ENCODE measurements around the gene GSTA1. TPM values are rescaled to one million over a fixed set of nuclear protein-coding genes. Genes with fewer than 3 reads are reported as not detected.
"Not testable (repeated sequence)": the region's sequence is repeated elsewhere in the genome, so short reads cannot be mapped to it uniquely, and the experiment has no call there.

GSTA1 gene
- total RNA-seq, 8 experiments from 2014 or later = 0.69 TPM; not detected in 7

DNA sequence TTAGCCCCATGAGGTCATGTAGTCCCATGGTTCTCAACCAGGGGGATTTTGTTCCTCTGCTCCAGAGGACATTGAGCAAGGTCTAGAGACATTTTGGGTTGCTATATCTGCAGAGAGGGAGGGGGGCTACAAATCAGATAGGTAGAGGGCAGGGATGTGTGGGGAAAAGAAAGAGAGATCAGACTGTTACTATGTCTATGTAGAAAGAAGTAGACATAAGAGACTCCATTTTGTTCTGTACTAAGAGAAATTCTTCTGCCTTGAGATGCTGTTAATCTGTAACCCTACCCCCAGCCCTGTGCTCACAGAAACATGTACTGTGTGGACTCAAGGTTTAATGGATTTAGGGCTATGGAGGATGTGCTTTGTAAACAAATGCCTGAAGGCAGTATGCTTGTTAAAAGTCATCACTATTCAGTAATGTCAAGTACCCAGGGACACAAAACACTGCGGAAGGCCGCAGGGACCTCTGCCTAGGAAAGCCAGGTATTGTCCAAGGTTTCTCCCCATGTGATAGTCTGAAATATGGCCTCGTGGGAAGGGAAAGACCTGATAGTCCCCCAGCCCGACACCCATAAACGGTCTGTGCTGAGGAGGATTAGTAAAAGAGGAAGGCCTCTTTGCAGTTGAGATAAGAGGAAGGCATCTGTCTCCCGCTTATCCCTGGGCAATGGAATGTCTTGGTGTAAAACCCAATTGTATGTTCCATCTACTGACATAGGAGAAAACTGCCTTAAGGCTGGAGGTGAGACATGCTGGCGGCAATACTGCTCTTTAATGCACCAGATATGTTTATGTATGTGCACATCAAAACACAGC, 41.7 kb downstream of the GSTA1 start:
- in situ Hi-C loops (cut with MboI; ENCODE audit: low pct_unique_long_range_greater_than_20kb in 2 of 9, low sequenced_read_pairs in 9 of 9, unreplicated experiment in 9 of 9) = not testable (repeated sequence)

DNA sequence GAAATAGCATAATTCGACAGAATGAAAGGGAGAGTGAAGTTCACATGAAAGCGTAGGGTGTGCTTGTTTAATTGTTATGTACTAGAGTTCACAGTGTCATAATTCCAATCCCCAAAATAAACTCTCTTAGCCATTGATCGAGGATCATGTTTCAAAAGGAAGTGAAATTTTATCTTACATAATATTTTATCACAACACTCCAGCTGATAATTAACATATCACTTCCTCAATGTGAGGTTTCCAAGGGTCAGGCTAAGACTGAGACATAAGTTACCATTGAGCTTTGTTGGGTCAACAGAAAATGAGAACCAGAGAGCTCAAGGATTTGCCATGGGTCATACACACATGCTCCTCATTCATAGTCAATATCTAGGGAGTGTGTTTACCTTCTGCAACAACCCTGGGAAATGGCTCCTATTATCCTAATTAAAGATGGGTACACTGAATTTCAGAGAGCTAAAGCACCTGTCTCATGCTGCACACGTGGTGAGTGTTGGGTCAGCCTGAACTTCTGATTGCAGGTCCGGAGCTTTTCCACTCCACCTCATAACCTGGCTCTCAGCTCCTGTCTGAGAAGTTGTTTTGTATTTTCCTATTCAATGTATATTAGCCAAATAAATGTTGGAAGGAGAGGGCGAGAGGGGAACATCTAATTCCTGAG, 43.4 kb downstream of the GSTA1 start:
- ATAC-seq (replicated peaks in 6 of 8) = no peak
- H3K4me1 ChIP-seq (replicated peaks in 1 of 2) = no peaks in the 10 kb centered on the region
- no peak overlapping the region for H3K27ac ChIP-seq
- 25 to 75% (median 52%) methylated on average over 1 to 6 of the region's 6 CpGs; no CpG with 5 or more reads in 1 of the 10 experiments for WGBS, 10 experiments
- in situ Hi-C loops (cut with MboI; ENCODE audit: low pct_unique_long_range_greater_than_20kb in 2 of 9, low sequenced_read_pairs in 9 of 9, unreplicated experiment in 9 of 9) = no loop called here
- H3K4me3 ChIP-seq = no peak overlapping the region

More for the DNA sequence above, 41.7 kb downstream of the GSTA1 start:
- not testable (repeated sequence) for H3K27ac ChIP-seq; H3K4me1 ChIP-seq (replicated peaks in 1 of 2); H3K4me3 ChIP-seq; ATAC-seq (replicated peaks in 6 of 8)
- WGBS, 10 experiments = 100% methylated on average over 2 to 3 of the region's 7 CpGs; no CpG with 5 or more reads in 8 of the 10 experiments

DNA sequence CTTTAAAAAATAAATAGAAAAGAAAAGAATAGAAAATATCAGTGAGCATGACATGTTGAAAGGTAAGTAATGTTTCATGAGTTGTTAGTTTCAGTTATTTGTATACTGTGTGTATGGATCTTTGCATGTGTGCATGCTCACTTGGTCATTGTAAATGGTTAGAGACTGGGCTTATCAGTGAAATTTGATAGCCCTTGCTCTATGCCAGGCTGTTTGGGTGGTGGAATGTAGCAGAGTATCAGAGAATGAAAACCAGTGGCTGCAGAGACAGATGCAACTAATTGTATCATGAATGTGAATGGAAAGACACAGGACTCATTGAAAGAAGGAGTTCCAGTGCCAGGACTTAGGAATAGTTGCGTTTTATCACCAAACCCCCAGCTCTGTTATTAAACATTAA, 44.5 kb downstream of the GSTA1 start:
- no peak overlapping the region for H3K27ac ChIP-seq
- 43 to 100% (median 83%) methylated on average over 1 of the region's 1 CpG; no CpG with 5 or more reads in 2 of the 10 experiments for WGBS, 10 experiments
- no peaks in the 10 kb centered on the region for H3K4me1 ChIP-seq (replicated peaks in 1 of 2)
- H3K4me3 ChIP-seq = no peak overlapping the region
- in situ Hi-C loops (cut with MboI; ENCODE audit: low pct_unique_long_range_greater_than_20kb in 2 of 9, low sequenced_read_pairs in 9 of 9, unreplicated experiment in 9 of 9) = no loop called here
- peak in 1 of 8 experiments; percentile 26 for ATAC-seq (replicated peaks in 6 of 8)

DNA sequence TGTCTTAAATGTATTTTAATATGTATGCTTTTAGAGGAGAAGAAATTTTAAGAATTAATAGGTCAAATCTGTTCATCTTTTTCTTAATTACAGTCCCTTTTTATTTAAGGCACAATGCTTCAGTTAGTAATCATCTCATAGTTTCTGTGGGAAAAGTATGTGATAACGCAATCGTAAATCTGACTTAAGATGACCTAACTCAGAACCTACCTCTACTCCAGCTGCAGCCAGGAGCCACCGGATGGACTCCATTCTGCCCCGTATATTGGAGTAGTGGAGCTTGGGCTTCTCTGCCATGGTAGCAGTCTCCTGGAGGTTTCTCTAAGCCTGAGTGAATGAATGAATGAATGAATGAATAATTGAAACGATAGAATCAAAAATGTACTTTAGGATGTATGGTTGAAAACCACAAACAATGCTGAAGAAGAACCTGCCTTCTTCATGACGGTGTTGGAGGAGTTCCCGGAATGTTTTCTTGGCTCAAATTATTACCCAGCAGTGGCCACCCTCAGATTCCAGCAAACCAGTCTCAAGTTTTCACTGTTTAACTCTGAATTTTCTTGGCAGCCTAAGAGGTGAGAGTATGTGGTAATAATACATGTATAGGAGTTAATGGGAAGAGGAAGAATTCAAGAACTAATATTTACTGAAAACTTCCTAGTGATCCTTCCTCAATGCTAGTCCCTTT, 45.8 kb downstream of the GSTA1 start:
- H3K4me3 ChIP-seq; H3K4me1 ChIP-seq (replicated peaks in 1 of 2); in situ Hi-C loops (cut with MboI; ENCODE audit: low pct_unique_long_range_greater_than_20kb in 2 of 9, low sequenced_read_pairs in 9 of 9, unreplicated experiment in 9 of 9); H3K27ac ChIP-seq: not testable (repeated sequence)
- peak in 1 of 8 experiments; percentile 45 for ATAC-seq (replicated peaks in 6 of 8)
- 41 to 96% (median 76%) methylated on average over 2 to 7 of the region's 7 CpGs; no CpG with 5 or more reads in 1 of the 10 experiments for WGBS, 10 experiments

DNA sequence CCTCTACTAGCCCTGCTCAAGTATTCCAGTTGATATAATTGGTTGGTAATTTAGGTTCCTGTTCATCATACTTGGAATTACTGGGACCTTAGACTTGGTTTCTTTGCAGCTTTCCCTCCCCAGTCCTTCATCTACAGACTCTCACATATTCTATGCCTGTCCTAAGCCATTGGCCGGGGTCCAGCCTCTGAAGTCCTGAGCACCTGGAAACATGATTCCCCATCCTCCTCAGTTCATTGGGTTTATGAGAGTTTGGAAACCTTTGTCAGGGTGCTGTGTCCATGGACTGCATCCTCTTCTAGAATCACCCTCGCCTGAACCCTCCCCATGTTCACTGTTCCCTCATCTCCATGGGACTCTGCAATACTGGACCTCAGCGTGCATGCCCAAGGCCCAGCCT, 49.2 kb downstream of the GSTA1 start:
- ATAC-seq (replicated peaks in 6 of 8) = no peak
- no peaks in the 10 kb centered on the region for H3K4me1 ChIP-seq (replicated peaks in 1 of 2)
- H3K27ac ChIP-seq = no peak overlapping the region
- 50 to 100% (median 80%) methylated on average over 1 to 3 of the region's 3 CpGs; no CpG with 5 or more reads in 5 of the 10 experiments for WGBS, 10 experiments
- no peak overlapping the region for H3K4me3 ChIP-seq
- in situ Hi-C loops (cut with MboI; ENCODE audit: low pct_unique_long_range_greater_than_20kb in 2 of 9, low sequenced_read_pairs in 9 of 9, unreplicated experiment in 9 of 9) = no loop called here

DNA sequence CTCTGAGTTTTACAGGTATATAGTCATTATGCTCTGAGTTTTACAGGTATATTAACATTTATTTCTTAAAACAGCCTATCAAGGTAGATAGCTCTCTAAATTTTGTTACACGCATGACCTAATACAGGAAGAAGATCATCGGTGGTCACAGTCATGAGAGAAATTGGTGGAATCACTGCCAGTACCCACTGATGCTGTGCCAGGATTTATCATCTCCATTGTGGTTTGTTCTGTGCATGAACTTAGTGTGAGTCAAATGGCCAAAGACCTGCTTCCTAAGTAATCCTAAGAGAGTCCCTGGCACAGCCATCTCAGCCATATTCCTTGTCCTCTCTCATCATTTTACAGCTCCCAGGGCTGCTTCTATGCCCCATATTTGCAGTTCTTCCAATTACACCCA, 50.5 kb downstream of the GSTA1 start:
- H3K4me3 ChIP-seq; ATAC-seq (replicated peaks in 6 of 8); H3K4me1 ChIP-seq (replicated peaks in 1 of 2); in situ Hi-C loops (cut with MboI; ENCODE audit: low pct_unique_long_range_greater_than_20kb in 2 of 9, low sequenced_read_pairs in 9 of 9, unreplicated experiment in 9 of 9); H3K27ac ChIP-seq: not testable (repeated sequence)
- WGBS, 10 experiments = 0 to 100% (median 40%) methylated on average over 1 to 2 of the region's 2 CpGs; no CpG with 5 or more reads in 5 of the 10 experiments

DNA sequence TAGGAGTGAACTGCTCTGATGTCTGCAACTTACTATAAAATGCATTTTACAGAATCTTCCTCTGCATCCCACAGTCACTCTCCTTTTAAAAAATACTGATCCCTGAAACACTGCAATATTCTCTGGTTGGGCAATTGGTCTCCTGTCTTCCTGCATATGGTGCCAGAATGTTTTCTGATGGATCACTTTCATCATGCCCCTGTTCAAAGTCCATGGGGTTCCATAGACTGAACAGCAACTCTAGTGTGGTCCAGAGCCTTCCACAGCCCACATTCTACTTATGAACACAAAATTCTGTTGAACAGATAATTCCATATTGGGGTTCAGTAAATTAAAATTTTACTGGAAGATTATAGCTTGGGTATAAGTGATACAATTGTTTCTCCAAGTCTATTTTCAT, 51.3 kb downstream of the GSTA1 start:
- in situ Hi-C loops (cut with MboI; ENCODE audit: low pct_unique_long_range_greater_than_20kb in 2 of 9, low sequenced_read_pairs in 9 of 9, unreplicated experiment in 9 of 9) = no loop called here
- ATAC-seq (replicated peaks in 6 of 8) = no peak
- H3K4me1 ChIP-seq (replicated peaks in 1 of 2) = no peaks in the 10 kb centered on the region

DNA sequence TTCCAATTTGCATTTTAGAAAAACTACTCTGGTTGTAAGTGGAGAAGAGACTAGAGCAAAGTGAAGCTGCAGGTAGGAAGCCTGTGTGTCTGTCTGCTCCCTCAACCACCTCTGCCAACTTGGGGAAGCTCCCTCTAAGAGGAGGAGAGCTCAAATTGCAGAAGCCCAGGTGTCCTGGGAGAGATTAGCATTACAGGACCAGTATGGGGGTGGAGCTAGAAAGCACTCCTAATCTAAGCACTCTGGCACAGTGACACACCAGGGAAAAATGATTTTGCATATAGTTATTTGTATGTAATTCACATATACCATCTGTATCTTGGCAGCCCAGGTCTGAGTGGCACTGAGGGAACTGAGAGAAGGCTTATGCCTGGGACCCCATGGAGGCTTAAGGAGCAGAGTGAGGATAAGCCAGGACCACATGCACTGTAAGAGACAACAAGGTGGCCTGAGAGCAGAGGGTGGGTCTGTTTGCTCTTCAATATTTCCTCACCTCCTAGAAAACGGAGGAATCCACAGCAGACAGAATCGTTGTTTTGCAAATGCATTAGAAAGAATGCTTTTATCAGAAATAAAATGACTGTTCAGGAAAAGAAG, 54.0 kb downstream of the GSTA1 start:
- peak in 2 of 8 experiments; percentile 57 to 64 for ATAC-seq (replicated peaks in 6 of 8)
- no peak overlapping the region for H3K27ac ChIP-seq
- no peak overlapping the region for H3K4me3 ChIP-seq
- in situ Hi-C loops (cut with MboI; ENCODE audit: low pct_unique_long_range_greater_than_20kb in 2 of 9, low sequenced_read_pairs in 9 of 9, unreplicated experiment in 9 of 9) = no loop called here
- no peaks in the 10 kb centered on the region for H3K4me1 ChIP-seq (replicated peaks in 1 of 2)
- 38 to 100% (median 73%) methylated on average over 1 to 2 of the region's 2 CpGs; no CpG with 5 or more reads in 4 of the 10 experiments for WGBS, 10 experiments

More for the DNA sequence above, 51.3 kb downstream of the GSTA1 start:
- Histone ChIP-seq H3K4me3 (no peak overlapping the region), H3K27ac (no peak overlapping the region)

DNA sequence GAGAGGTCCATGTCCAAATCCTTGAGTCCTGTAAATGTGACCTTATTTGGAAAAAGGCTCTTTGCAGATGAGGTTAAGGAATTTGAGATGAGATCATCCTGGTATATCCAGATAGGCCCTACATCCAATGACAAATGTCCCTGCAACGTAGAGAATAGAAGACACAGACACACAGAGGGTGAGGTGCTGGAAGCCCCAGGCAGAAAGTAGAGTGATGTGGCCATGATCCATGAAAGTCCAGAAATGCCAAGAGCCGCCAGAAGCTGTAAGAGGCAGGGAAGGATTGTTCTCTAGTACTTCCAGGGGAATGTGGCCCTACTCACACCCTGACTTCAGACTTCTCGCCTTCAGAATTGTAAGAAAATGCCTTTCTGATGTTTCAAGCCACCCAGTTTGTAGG, 56.3 kb downstream of the GSTA1 start:
- 0 to 100% (median 67%) methylated on average over 1 to 2 of the region's 3 CpGs; no CpG with 5 or more reads in 2 of the 10 experiments for WGBS, 10 experiments
- in situ Hi-C loops (cut with MboI; ENCODE audit: low pct_unique_long_range_greater_than_20kb in 2 of 9, low sequenced_read_pairs in 9 of 9, unreplicated experiment in 9 of 9); H3K4me1 ChIP-seq (replicated peaks in 1 of 2); H3K4me3 ChIP-seq; H3K27ac ChIP-seq: not testable (repeated sequence)
- ATAC-seq (replicated peaks in 6 of 8) = peak in 3 of 8 experiments; percentile 77 to 91 (median 78)

DNA sequence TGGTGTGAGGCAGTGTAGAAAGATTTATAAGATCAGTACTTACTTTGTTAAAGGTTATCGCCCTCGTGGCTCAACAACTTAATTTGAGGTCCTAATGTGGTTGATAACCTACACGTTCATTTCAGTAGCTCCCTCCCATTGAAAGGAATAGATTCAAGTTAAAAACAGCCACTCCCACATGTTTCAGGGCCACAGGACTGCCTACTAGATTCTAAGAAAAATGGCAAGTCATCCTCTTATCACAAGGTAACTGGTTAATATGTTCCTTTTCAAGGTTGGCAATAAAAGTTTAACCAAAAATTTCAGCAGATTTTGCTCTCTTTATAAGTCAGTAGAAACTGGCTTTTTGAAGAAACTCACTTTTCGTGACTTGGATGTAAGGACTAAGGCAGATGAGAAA, 57.4 kb downstream of the GSTA1 start:
- Histone ChIP-seq H3K4me3 (no peak overlapping the region), H3K4me1 (replicated peaks in 1 of 2) (no peaks in the 10 kb centered on the region), H3K27ac (no peak overlapping the region)
- WGBS, 10 experiments = 58 to 89% (median 80%) methylated on average over 1 to 4 of the region's 4 CpGs; no CpG with 5 or more reads in 1 of the 10 experiments
- ATAC-seq (replicated peaks in 6 of 8) = no peak
- in situ Hi-C loops (cut with MboI; ENCODE audit: low pct_unique_long_range_greater_than_20kb in 2 of 9, low sequenced_read_pairs in 9 of 9, unreplicated experiment in 9 of 9) = no loop called here

DNA sequence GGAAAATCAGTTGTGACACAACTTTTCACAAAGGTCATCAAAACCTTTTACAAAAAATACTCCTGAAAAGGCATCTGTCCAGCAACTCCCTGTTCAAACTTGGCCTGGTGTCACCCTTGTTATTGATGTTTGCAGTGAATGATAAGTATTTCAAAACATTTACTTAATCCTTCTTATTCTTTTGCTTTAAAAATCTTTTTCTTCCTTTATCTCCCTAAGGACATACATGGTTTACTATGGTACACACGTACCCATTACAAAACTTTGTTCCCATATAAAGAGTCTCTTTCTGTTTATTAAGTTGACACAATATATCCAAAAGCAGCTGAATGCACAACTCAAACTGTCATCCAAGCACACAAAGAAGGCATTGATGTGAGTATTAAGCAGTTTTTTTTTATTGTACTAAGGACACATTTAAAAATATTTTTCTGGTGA, 57.8 kb downstream of the GSTA1 start:
- 25 to 86% (median 71%) methylated on average over 1 of the region's 1 CpG; no CpG with 5 or more reads in 1 of the 10 experiments for WGBS, 10 experiments
- Histone ChIP-seq H3K4me1 (replicated peaks in 1 of 2) (no peaks in the 10 kb centered on the region), H3K4me3 (no peak overlapping the region), H3K27ac (no peak overlapping the region)
- in situ Hi-C loops (cut with MboI; ENCODE audit: low pct_unique_long_range_greater_than_20kb in 2 of 9, low sequenced_read_pairs in 9 of 9, unreplicated experiment in 9 of 9) = no loop called here
- ATAC-seq (replicated peaks in 6 of 8) = no peak

DNA sequence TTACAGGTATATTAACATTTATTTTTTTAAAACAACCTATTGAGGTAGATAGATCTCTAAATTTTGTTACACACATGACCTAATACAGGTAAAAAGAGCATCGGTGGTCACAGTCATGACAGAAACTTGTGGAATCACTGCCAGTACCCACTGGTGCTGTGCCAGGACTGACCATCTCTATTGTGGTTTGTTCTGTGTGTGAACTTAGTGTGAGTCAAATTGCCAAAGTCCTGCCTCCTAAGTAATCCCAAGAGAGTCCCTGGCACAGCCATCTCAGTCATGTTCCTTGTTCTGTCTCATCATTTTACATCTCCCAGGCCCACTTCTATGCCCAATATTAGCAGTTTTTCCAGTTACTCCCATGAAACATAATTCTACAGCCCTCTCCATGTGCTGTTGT, 61.7 kb downstream of the GSTA1 start:
- Histone ChIP-seq H3K4me3 (no peak overlapping the region), H3K4me1 (replicated peaks in 1 of 2) (no peaks in the 10 kb centered on the region), H3K27ac (no peak overlapping the region)
- no peak for ATAC-seq (replicated peaks in 6 of 8)
- WGBS, 10 experiments = 60 to 100% (median 83%) methylated on average over 1 of the region's 1 CpG; no CpG with 5 or more reads in 5 of the 10 experiments
- in situ Hi-C loops (cut with MboI; ENCODE audit: low pct_unique_long_range_greater_than_20kb in 2 of 9, low sequenced_read_pairs in 9 of 9, unreplicated experiment in 9 of 9) = no loop called here

Data from motor neuron (in vitro differentiated cells).